Measurements from ENCODE around the gene FHOD3.

GRCh38 chr18:36295880-36296301, 1.6 kb upstream of the FHOD3 start:
- TF ChIP-seq REST (IDR thresholded peaks at IDR 0.05; ENCODE audit: insufficient read depth in 1 of 2, low read depth in 2 of 2, low read length in 2 of 2) = no peak
- no peak for TF ChIP-seq POLR2AphosphoS5 (IDR thresholded peaks at IDR 0.05; ENCODE audit: low read depth, low read length)
- TF ChIP-seq TAF1 (IDR thresholded peaks at IDR 0.05; ENCODE audit: borderline replicate concordance, insufficient read depth, low read length) = no peak

All from PFSK-1 (cell line).